ENCODE results near the gene SLC23A1.

- TF ChIP-seq CTCF (conservative IDR thresholded peaks at IDR 0.05; ENCODE audit: low read length) (peak; percentile 28), EZH2phosphoT487 (IDR thresholded peaks at IDR 0.05; ENCODE audit: borderline replicate concordance) (no peak)
Observed at GRCh38 chr5:139385061-139386049, 2.3 kb upstream of the SLC23A1 start.

Data from Loucy (cell line).